DMS79 treated with DMSO at 0.1 percent for 48 hours (cell line): ENCODE data around the gene PTPN4.
A peak's percentile ranks its signal among the peaks of the same experiment; 100 is the strongest.
"Not testable (repeated sequence)": the region's sequence is repeated elsewhere in the genome, so short reads cannot be mapped to it uniquely, and the experiment has no call there.

Experiments used
- DNase-seq: peaks from one replicate; lab custom pipeline; 2025; lab: John Stamatoyannopoulos, UW

The PTPN4 gene

GRCh38 chr2:120014226-120014980 is 254.7 kb downstream of the PTPN4 start:
- DNase-seq: peak; percentile 33

GRCh38 chr2:120016800-120017199 is 257.1 kb downstream of the PTPN4 start:
- no peak for DNase-seq

- no peak for DNase-seq
These were observed 257.5 kb downstream of the PTPN4 start for GRCh38 chr2:120017201-120017600.

- DNase-seq: no peak
These were observed 258.8 kb downstream of the PTPN4 start for GRCh38 chr2:120018549-120018948.

GRCh38 chr2:120020554-120020953 is 260.8 kb downstream of the PTPN4 start:
- no peak for DNase-seq

GRCh38 chr2:120022505-120022904 is 262.8 kb downstream of the PTPN4 start:
- not testable (repeated sequence) for DNase-seq

- DNase-seq: no peak
These were observed 267.2 kb downstream of the PTPN4 start for GRCh38 chr2:120026890-120027289.

- DNase-seq: no peak
These were observed 269.1 kb downstream of the PTPN4 start for GRCh38 chr2:120028795-120029194.

- DNase-seq: no peak
These were observed 270.2 kb downstream of the PTPN4 start for GRCh38 chr2:120029672-120030640.

- DNase-seq: no peak
These were observed 272.6 kb downstream of the PTPN4 start for GRCh38 chr2:120032297-120032696.
